Hypothalamus (tissue), 51 donors: Measurements from ENCODE around the gene HEXIM1.

Source experiments
- DNase-seq, 51 donors: peaks; one replicate each; lab custom pipeline; 2025; lab: John Stamatoyannopoulos, UW

HEXIM1 gene

DNA sequence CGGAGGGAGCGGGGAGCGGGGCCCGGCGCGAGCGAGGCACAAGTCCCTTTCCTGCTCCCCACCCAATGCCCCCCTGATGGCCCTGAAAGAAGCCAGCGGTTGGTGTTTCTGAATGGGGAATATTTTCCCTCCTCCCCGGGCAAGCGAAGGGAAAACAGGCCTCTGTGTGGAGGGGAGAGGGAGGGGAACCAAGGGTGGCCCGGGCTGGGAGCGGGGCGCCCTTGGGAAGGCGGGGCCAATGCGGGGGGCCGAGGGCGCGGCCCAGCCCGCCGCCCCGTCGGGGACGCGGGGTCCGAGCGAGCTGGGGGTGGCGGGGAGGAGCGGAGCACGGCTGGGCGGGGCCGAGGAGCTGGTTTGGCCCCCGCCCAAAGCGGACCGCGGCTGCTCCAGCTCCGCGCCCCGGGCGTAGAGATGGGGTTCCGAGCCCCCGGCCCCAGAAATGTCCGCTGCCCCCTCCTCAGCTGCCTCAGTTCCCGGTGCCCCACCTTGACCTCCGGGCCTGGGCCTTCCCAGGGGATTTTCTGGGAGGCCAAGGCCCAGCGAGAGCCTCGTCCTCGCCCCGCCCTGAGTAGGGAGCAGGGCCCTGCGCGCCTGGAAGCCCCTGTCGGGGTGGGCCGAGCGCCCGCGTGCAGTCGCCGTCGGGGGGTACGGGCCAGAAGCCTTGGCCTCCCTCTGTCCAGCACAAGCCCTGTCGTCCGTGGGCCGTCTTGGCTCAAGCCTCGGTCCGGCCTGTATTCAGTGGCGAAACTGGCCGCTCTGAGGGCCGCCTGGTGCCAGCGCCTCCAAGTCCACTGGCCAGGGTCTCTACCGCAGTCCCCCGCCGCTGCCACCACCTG, 3.9 kb upstream of the HEXIM1 start:
- peak in 17 of 51 donors; percentile 35 to 74 (median 50) for DNase-seq

DNA sequence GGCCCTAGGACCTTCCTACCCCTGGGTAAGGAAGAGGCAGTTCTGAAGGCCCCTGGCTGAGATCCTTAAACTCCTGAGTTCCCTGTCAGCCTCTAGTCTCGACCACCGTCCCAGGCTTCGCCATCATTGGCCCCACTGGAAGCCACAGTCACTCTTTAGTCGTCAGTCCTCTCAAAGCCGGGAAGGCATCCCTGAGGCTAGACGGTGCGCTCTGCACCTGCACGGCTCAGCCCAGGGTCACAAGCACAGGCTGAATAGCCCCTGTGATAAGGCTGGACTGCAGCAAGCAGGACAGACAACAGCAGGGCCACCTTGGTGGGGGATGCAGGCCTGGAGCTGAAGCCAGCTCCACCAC, 3.3 kb upstream of the HEXIM1 start:
- no peak for DNase-seq

DNA sequence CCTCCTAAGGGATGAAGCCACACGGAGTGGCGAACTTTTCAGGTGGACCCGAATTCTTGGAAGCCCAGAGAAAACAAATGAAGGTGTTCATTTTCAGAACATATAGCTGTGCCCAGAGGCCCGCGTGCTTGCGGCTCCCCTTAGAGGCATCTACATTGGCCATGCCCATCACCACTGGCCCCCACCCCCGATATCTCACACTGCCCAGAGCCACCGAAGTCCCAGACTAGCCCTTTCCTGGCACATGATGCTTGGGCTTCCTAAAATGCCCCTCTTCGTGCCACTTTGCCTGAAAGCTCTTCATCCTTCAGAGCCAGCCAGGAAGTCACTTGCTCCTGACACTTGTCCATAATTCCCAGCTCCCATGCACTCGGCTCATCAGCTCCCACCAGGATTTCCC, 2.1 kb upstream of the HEXIM1 start:
- DNase-seq: no peak

DNA sequence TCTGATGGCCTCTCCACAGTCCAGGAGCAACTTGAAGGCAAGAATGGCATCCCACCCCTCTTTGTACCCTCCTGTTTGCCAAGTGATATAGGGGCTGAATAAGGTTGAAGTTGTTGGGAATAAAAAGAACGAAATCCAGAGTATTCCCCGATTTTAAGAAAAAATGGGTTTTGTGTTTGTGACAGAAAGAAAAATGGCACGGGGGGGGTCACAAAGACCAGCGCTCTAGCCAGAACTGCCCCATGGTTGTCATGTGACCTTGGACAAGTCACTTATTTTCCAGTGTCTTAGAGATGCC, 1.7 kb upstream of the HEXIM1 start:
- no peak for DNase-seq

GRCh38 chr17:45146890-45147580, 1.2 kb upstream of the HEXIM1 start:
- peak in 16 of 51 donors; percentile 47 to 90 (median 66) for DNase-seq

GRCh38 chr17:45147581-45148182, 593 bp upstream of the HEXIM1 start:
- DNase-seq: peak in 48 of 51 donors; percentile 40 to 96 (median 68)

DNA sequence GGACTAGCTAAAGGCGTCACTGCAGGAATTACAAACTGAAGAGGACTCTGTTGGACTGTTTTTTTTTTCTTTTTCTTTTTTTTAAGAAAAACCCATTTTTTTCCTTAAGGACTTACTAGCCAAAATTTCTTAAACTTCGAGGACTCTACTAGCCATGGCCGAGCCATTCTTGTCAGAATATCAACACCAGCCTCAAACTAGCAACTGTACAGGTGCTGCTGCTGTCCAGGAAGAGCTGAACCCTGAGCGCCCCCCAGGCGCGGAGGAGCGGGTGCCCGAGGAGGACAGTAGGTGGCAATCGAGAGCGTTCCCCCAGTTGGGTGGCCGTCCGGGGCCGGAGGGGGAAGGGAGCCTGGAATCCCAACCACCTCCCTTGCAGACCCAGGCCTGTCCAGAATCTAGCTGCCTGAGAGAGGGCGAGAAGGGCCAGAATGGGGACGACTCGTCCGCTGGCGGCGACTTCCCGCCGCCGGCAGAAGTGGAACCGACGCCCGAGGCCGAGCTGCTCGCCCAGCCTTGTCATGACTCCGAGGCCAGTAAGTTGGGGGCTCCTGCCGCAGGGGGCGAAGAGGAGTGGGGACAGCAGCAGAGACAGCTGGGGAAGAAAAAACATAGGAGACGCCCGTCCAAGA, 878 bp downstream of the HEXIM1 start:
- DNase-seq: peak in 50 of 51 donors; percentile 40 to 86 (median 72)

DNA sequence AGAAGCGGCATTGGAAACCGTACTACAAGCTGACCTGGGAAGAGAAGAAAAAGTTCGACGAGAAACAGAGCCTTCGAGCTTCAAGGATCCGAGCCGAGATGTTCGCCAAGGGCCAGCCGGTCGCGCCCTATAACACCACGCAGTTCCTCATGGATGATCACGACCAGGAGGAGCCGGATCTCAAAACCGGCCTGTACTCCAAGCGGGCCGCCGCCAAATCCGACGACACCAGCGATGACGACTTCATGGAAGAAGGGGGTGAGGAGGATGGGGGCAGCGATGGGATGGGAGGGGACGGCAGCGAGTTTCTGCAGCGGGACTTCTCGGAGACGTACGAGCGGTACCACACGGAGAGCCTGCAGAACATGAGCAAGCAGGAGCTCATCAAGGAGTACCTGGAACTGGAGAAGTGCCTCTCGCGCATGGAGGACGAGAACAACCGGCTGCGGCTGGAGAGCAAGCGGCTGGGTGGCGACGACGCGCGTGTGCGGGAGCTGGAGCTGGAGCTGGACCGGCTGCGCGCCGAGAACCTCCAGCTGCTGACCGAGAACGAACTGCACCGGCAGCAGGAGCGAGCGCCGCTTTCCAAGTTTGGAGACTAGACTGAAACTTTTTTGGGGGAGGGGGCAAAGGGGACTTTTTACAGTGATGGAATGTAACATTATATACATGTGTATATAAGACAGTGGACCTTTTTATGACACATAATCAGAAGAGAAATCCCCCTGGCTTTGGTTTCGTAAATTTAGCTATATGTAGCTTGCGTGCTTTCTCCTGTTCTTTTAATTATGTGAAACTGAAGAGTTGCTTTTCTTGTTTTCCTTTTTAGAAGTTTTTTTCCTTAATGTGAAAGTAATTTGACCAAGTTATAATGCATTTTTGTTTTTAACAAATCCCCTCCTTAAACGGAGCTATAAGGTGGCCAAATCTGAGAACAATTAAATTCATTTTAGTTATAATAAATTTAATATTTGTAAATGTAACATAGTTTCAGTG, 1.7 kb downstream of the HEXIM1 start:
- DNase-seq: peak in 42 of 51 donors; percentile 35 to 84 (median 58)

DNA sequence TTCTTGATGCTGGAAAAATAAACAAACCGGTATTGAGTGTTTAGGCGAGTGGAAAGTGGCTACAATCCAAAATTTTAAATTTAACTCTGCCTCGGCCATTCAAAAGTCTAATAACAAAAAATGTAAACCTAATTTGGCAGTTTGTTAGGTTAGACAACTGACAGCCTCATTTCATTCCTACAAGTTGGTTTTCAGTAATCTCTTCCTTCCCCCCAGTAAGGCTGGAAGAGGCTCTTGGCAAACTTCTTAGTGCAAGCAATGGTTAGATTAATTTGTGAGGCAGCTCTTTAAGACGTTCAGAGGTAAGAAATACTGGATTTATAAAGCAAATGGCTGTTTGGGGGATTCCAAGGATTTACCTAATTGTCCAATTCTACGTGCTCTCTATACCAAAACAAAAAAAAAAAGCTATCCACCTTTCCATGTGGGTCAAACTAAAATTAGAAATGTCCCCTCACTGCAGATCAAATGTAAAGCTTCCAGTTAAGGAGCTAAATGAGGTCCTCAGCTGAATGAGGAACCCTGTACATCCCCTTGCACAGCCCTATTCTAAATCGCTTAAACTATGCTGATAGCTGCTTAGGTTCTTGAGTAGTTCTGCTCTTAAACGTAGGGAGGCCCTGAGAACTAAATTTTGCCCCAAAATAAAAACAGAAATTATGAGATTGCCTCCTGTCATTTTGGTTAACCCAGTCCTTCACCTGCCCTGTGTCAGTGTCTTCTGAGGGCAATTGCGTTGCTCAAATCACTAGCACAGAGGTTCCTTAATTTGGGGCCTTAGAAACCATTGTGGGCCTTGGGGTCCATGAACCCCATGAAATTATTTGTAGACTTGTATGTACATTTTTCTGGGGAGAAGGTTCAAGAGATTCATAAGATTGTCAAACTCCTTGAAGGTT, 2.9 kb downstream of the HEXIM1 start:
- DNase-seq: peak in 1 of 51 donors; percentile 27

GRCh38 chr17:45155029-45155428, 6.8 kb downstream of the HEXIM1 start:
- DNase-seq: no peak

- DNase-seq: no peak
Measured at GRCh38 chr17:45155483-45155882, 7.2 kb downstream of the HEXIM1 start.

DNA sequence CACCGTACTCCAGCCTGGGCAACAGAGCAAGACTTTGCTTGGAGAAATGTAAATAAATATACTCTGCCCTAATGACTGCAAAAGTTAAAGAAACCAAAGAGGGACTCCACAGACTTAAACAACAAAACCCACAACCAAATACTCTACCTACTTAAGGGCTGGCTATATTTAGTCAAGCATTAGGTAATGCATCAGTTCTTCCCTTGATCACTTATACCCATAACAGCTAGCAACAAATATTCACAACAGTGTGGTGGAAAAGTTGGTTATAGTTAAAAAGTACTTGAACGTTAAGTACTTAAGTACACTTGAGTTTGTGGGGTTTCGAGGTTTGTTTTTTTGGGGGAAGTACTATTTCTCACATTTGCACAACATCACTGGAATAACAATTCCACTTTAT, 8.0 kb downstream of the HEXIM1 start:
- DNase-seq: no peak

DNA sequence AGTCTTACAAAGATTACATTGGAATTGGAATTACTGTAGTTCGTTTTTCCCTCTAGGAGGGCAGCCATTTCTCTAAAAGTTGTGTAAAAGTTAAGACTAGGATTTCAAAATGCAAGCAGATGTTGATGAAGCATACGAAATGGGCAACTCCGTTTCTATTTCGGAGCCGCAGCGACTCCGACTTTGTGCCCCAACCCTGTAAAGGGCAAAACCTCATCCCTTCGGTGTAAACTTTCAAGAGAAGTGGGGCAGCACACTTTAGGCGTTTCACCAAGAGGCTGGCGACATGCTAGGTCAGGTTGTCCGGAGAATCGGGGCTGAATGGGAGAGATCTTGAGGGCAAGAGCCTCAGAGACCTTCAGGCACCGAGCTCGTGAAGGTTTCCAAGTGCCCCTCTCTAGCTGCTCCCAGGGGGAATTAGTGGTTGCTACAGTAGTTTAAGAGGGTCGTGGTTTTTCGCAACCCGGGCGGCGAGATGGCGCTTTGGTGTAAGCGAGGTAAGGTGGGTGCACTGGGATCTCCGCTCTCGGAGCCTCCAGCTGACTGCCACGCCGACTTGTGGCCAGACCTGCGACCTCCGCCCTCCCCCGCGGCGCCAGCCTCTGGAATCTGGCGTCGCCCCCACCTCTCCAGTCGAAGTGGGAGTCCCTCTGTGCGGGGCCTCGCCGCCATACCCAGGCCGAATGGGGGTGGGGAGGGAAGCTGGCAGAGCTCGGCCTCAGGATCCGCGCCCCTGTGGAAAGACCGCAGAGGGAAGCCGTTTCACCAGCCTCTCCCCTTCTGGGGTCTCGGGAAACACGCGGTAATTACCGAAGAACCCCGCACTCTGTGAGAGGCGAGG, 12.4 kb downstream of the HEXIM1 start:
- peak in 47 of 51 donors; percentile 35 to 90 (median 65) for DNase-seq

DNA sequence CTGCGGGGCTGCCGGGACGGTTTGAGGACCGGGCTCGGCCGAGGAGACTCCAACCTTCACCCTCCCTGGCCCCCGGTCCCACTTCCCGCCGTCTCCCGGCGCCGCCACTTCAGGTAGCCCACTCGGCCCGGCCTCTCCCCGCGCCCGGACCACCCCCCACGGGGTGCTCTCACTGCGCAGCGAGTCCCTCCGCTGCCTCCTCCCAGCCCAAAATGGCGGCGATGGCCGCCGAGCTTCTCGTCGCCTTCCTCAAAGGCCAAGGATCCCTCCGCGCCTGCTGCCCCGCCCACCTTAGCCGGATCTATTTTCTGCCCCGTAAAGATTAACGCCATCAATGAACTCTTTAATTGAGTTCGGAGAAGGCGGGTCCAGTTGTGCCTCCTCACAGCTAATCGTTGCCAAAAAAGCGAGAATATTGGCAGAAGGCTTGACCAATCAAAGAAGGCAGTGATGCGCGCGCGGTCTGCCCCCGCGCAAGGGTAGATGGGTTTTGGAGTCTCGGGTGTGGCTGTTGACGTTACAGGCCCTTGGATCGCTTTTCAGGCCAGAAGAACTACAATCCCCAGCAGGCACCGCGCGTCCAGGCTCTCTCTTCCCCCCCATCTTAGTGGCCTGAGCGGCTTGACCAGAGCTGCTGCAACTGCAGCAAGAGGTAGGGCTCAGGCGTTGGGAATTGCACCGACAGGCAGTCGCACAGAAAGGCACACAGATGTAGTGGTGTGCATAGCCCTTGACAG, 13.2 kb downstream of the HEXIM1 start, which contains the start of gene HEXIM2:
TSS of gene HEXIM2 (plus strand) at position 588 of the 737 bp plus-strand sequence. CDS start 919 bp downstream, outside the sequence.
- DNase-seq: peak; percentile 90 to 100 (median 99)

DNA sequence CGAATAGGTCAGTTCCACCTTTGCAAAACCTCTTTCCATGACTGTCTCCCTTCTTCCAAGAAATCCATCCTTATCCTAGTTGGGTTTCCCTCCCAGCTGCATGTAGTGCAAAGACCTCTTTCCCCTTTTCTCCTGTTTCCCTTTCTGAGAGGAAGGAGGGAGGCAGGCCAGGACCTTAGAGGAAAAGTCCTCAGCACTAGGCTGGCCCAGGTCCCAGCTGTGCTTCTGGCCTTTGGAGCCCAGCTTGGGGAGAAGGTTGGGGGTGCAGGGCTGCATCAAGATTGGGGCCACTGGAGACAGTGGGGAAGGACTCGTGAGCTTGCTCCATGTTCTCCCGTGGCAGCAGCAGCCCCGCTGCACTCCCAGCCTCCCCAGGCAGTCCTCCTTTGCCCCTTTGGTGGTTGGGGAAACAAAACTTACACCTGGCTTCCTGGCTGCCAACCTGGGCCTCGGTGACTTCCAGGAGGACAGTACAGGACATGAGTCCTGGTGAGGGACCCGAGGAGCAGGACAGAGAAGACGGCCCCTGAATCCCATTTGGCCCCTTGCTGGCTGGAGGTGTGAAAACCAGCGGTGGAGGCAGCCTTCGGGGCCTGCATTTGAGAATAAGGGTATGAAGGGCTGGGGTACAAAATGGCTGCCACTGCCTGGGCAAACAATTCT, 13.9 kb downstream of the HEXIM1 start:
- DNase-seq: peak in 7 of 51 donors; percentile 16 to 50 (median 40)

GRCh38 chr17:45164734-45165269, 16.5 kb downstream of the HEXIM1 start:
- no peak for DNase-seq
